Astrocyte (in vitro differentiated cells and primary cell): ENCODE results near the gene ATXN7L1. TPM values are rescaled to one million over a fixed set of nuclear protein-coding genes. Genes with fewer than 3 reads are reported as not detected.
A peak's percentile ranks its signal among the peaks of the same experiment; 100 is the strongest.

Experiments used
- DNase-seq: peaks from one replicate; pipeline ENCODE4 v3.0.0-alpha.2; 2010; ENCODE audit warnings: low read depth
- FAIRE-seq: peaks from 2 replicates; lab custom pipeline; 2011; peaks lifted over from hg19 to GRCh38; lab: Jason Lieb, UNC
- H2AFZ ChIP-seq: 2 replicates; pipeline ENCODE4 v1.6.0; 2012; ENCODE audit warnings: low read depth, low read length, inconsistent platforms
- H3K27ac ChIP-seq: 2 replicates; pipeline ENCODE4 v1.5.1; 2011; ENCODE audit warnings: low read depth, low read length, inconsistent platforms
- H3K27me3 ChIP-seq: 2 replicates; pipeline ENCODE4 v1.6.0; 2011; ENCODE audit warnings: low read length, inconsistent platforms; ENCODE audit not compliant: insufficient read depth
- H3K36me3 ChIP-seq: 2 replicates; pipeline ENCODE4 v1.5.1; 2011; ENCODE audit warnings: low read length, inconsistent platforms; ENCODE audit not compliant: insufficient read depth
- H3K4me1 ChIP-seq: 2 replicates; pipeline ENCODE4 v1.5.1; 2011; ENCODE audit warnings: low read length, inconsistent platforms; ENCODE audit not compliant: insufficient read depth
- H3K4me2 ChIP-seq: 2 replicates; pipeline ENCODE4 v1.6.0; 2012; ENCODE audit warnings: low read length, inconsistent platforms
- H3K4me3 ChIP-seq: 2 replicates; pipeline ENCODE4 v1.5.1; 2011; ENCODE audit warnings: low read depth, mild to moderate bottlenecking, low read length, inconsistent platforms; ENCODE audit not compliant: insufficient read depth
- H3K79me2 ChIP-seq: 2 replicates; pipeline ENCODE4 v1.6.0; 2012; ENCODE audit warnings: mild to moderate bottlenecking, low read length, inconsistent platforms; ENCODE audit not compliant: insufficient read depth
- H3K9ac ChIP-seq: 2 replicates; pipeline ENCODE4 v1.6.0; 2012; ENCODE audit warnings: mild to moderate bottlenecking, low read length, inconsistent platforms
- H3K9me3 ChIP-seq: 2 replicates; pipeline ENCODE4 v1.5.1; 2012; ENCODE audit warnings: low read depth, mild to moderate bottlenecking, low read length, inconsistent platforms; ENCODE audit not compliant: insufficient read depth
- H4K20me1 ChIP-seq: 2 replicates; pipeline ENCODE4 v1.6.0; 2012; ENCODE audit warnings: low read length, inconsistent platforms; ENCODE audit not compliant: insufficient read depth
- H3K27ac Mint-ChIP-seq: one replicate; pipeline ENCODE4 v1.8.0; 2021; ENCODE audit warnings: mild to moderate bottlenecking, mixed read lengths; ENCODE audit not compliant: unreplicated experiment
- H3K27me3 Mint-ChIP-seq: one replicate; pipeline ENCODE4 v1.8.0; 2021; ENCODE audit warnings: low read depth, mixed read lengths; ENCODE audit not compliant: unreplicated experiment
- H3K36me3 Mint-ChIP-seq: one replicate; pipeline ENCODE4 v1.8.0; 2021; ENCODE audit warnings: low read depth, mixed read lengths; ENCODE audit not compliant: unreplicated experiment
- H3K4me1 Mint-ChIP-seq: one replicate; pipeline ENCODE4 v1.8.0; 2021; ENCODE audit warnings: low read depth, mixed read lengths; ENCODE audit not compliant: unreplicated experiment
- H3K4me3 Mint-ChIP-seq: one replicate; pipeline ENCODE4 v1.8.0; 2021; ENCODE audit warnings: mild to moderate bottlenecking, moderate library complexity, mixed read lengths; ENCODE audit not compliant: unreplicated experiment
- H3K9me3 Mint-ChIP-seq: one replicate; pipeline ENCODE4 v1.8.0; 2021; ENCODE audit warnings: mild to moderate bottlenecking, mixed read lengths; ENCODE audit not compliant: unreplicated experiment
- CTCF ChIP-seq: IDR thresholded peaks from 2 replicates; pipeline ENCODE4 v1.5.1; 2011; ENCODE audit warnings: low read depth, mild to moderate bottlenecking, inconsistent platforms, low read length, moderate library complexity; ENCODE audit not compliant: insufficient read depth
- EZH2 ChIP-seq: IDR thresholded peaks from 2 replicates; pipeline ENCODE4 v1.6.1; 2012; ENCODE audit warnings: mild to moderate bottlenecking, low read length, inconsistent platforms; ENCODE audit not compliant: insufficient read depth
- total RNA-seq: library from RNA; stranded (reverse); gene quantifications from 2 replicates; pipeline ENCODE4 v1.2.1, GENCODE V29; 2021

Gene ATXN7L1
- total RNA-seq, 1 donor from 2014 or later = 7.6 TPM

GRCh38 chr7:105776986-105777910 lies 99.2 kb downstream of the ATXN7L1 start:
- Histone ChIP-seq H3K36me3 (no peaks in the 10 kb centered on the region), H3K4me1 (peaks cover 30% of the 10 kb centered on the region), H3K4me3 (no peak overlapping the region), H3K4me2 (peak overlapping the region; percentile 38), H3K27ac (peak overlapping the region; percentile 28), H4K20me1 (peaks cover 3% of the 10 kb centered on the region), H3K79me2 (no peaks in the 10 kb centered on the region), H3K27me3 (no peaks in the 10 kb centered on the region), H3K9ac (no peak overlapping the region), H2AFZ (no peak overlapping the region), H3K9me3 (no peaks in the 10 kb centered on the region)
- H3K9me3 Mint-ChIP-seq = peaks cover 1% of the 10 kb centered on the region
- H3K4me1 Mint-ChIP-seq = peaks cover 24% of the 10 kb centered on the region
- H3K4me3 Mint-ChIP-seq = no peak overlapping the region
- no peaks in the 10 kb centered on the region for H3K27me3 Mint-ChIP-seq
- peak overlapping the region; percentile 82 for H3K27ac Mint-ChIP-seq
- peak; percentile 65 for DNase-seq
- H3K36me3 Mint-ChIP-seq = peaks cover 2% of the 10 kb centered on the region
- no peak for TF ChIP-seq CTCF
- TF ChIP-seq EZH2 = no peak
- FAIRE-seq = no peak

DNA sequence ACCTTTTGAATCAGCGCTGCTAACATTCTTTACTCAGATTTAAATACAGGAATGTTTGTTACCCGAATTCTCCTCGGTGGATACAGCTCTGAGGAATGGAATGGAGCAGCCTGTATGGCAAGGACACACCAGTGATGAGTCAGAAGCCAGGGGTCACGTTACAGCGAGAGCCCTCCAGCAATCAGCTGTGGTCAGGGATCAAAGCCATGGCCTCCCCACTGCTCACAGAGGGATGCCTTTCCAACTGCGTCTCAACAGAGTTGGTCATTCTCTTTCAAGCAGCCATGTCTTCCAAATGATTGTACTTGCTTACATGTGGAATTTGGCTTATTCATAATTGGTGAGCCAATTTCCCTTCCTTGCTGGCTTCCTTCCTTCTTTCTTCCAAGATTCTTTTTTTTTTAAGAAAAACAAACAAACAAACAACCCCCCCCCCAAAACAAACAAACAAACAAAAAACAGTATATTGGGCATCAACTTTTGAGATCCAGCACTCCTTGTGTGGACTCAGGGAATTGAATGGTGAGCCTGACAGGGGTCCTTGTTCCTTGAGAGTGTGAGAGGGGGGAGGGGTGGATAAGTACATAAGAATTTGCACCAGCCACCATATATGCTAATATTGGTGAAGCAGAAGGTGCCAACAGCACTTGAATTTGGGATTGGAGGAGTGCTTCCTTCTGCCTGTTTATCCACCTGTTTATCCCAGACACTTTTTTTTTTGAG lies 100.2 kb downstream of the ATXN7L1 start:
- peak; percentile 94 for FAIRE-seq

More for the DNA sequence above, 100.2 kb downstream of the ATXN7L1 start:
- peaks cover 3% of the 10 kb centered on the region for H3K36me3 Mint-ChIP-seq
- H3K27me3 ChIP-seq = no peaks in the 10 kb centered on the region
- H4K20me1 ChIP-seq = no peaks in the 10 kb centered on the region
- H3K79me2 ChIP-seq = no peaks in the 10 kb centered on the region
- no peaks in the 10 kb centered on the region for H3K9me3 ChIP-seq
- no peak overlapping the region for H2AFZ ChIP-seq
- peak overlapping the region; percentile 87 for H3K27ac Mint-ChIP-seq
- peaks cover 26% of the 10 kb centered on the region for H3K4me1 ChIP-seq
- H3K27me3 Mint-ChIP-seq = no peaks in the 10 kb centered on the region
- peak overlapping the region; percentile 44 for H3K9ac ChIP-seq
- peaks cover 24% of the 10 kb centered on the region for H3K4me1 Mint-ChIP-seq
- no peaks in the 10 kb centered on the region for H3K36me3 ChIP-seq
- H3K27ac ChIP-seq = peak overlapping the region; percentile 77
- H3K4me3 ChIP-seq = no peak overlapping the region
- peaks cover 1% of the 10 kb centered on the region for H3K9me3 Mint-ChIP-seq
- TF ChIP-seq CTCF = no peak
- no peak for TF ChIP-seq EZH2
- peak overlapping the region; percentile 71 for H3K4me2 ChIP-seq
- DNase-seq = peak; percentile 100
- no peak overlapping the region for H3K4me3 Mint-ChIP-seq
